Endometrial microvascular endothelial cells (primary cell): ENCODE results near the gene HMCN2. TPM values are rescaled to one million over a fixed set of nuclear protein-coding genes. Genes with fewer than 3 reads are reported as not detected.

Experiments
- in situ Hi-C: cut with HindIII; loops from 2 replicates; pipeline ENCODE4 v1.10.0; 2017; ENCODE audit warnings: low sequenced_read_pairs, low pct_unique_long_range_greater_than_20kb; ENCODE audit errors: inconsistent ontology term
- total RNA-seq: library from RNA; depleted of rRNA; stranded (reverse); fragments of >200 nt; gene quantifications from one replicate; pipeline ENCODE4 v1.2.3, GENCODE V29; 2015; ENCODE audit errors: inconsistent ontology term

Gene HMCN2
- not detected for total RNA-seq

DNA sequence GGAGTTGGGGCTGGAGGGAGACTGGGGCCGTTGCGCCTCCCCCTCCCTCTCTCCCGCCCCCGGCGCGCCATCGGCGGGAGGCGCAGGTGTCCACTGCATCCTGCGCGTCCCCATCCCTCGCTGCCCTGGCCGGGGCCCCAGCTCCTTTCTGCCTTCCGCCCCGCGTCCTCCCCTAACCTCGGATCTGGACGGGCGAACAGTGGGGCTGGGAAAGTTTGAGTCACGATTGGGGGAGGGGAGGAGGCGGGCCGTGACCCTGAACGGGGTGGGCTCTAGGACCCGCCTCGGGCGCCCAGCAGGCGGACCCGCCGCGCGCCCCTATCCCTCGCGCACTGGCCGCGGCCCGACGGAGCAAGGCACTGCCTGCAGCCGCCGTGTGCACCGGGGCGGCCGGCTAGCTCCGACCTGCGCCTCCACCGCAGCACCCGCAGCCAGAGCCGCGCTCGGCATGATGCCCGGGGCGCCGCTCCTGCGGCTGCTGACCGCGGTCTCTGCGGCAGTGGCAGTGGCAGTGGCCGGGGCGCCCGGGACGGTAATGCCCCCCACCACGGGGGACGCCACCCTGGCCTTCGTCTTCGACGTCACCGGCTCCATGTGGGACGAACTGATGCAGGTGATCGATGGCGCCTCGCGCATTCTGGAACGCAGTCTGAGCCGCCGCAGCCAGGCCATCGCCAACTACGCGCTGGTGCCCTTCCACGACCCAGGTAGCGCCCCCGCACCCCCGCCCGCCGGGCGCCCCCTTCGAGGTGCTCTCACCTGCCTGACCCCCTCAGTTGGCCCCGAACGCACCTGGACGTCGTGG, at the start of gene HMCN2:
Gene HMCN2, plus strand, starts transcription at position 330 of the 805 bp plus-strand sequence. Its CDS starts 119 bp downstream, at position 449.
- in situ Hi-C loops, result loop anchor here (25.0 kb wide), 1 partner anchor 153 kb away; no protein-coding TSS in a partner anchor

GRCh38 chr9:130217838-130218237, 47.7 kb upstream of the HMCN2 start:
- in situ Hi-C loops, result no loop called here

GRCh38 chr9:130219661-130220096, 45.9 kb upstream of the HMCN2 start:
- in situ Hi-C loops, result no loop called here

- in situ Hi-C loops, result no loop called here
Measured at GRCh38 chr9:130220352-130220751, 45.2 kb upstream of the HMCN2 start.

GRCh38 chr9:130222833-130223232, 42.7 kb upstream of the HMCN2 start:
- in situ Hi-C loops, result no loop called here

GRCh38 chr9:130225071-130225470, 40.5 kb upstream of the HMCN2 start:
- in situ Hi-C loops, result no loop called here

DNA sequence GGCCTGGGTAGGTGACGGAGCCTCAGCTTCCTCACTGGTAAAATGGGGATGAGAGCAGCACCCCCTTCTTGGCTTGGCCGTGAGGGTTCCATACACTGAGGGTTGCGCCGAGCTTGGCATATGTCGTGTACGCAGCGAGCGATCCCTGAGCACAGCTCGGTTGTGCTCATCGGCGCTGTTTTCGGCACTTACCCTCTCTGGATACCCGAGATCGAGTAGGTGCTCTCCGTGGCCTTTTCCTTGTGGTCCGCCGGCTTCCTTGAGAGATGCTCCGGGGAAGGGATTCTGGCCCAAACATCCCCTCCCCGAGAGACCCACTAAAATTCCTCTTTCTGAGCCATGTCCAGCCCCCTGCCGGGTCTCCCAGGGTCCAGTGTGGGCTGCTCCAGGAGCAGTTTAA, 40.0 kb upstream of the HMCN2 start:
- in situ Hi-C loops, result no loop called here

DNA sequence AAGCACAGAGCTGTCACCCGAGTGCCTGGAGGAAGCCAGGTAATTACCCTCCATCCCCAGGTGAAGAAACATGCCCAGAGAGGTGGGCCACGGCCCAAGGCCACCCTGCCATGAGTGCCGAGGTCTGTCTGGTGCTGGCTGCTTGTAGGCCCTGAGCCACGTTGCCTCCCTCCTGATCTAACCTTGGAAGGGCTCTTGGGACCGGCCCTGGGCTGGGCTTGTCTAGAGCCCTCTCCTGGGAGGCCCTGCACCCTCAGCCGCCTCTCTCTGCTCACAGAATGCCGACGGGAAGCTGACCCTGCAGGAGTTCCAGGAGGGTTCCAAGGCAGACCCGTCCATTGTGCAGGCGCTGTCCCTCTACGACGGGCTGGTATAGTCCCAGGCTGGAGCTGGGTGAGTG, 39.4 kb upstream of the HMCN2 start:
- in situ Hi-C loops, result no loop called here

DNA sequence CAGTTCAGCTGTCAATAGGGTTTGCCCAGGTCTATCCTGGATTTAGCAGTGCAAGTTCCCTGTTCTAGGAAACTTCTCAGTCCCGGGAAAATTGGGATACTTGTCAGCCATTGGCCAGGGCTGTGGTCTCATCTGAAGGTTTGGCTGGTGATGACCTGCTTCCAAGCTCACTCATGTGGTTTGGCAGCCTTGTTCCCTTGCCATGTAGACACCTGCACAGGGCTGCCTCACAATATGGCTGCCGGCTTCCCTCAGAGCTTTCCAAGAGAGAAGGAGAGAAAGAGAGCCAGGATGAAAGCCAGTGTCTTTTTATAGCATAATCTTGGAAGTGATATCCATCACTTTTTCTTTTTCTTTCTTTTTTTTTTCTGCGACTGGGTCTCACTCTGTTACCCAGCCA, 37.7 kb upstream of the HMCN2 start:
- in situ Hi-C loops, result no loop called here

- in situ Hi-C loops, result no loop called here
Measured at GRCh38 chr9:130229759-130230158, 35.8 kb upstream of the HMCN2 start.

GRCh38 chr9:130230631-130231030, 34.9 kb upstream of the HMCN2 start:
- in situ Hi-C loops, result no loop called here

DNA sequence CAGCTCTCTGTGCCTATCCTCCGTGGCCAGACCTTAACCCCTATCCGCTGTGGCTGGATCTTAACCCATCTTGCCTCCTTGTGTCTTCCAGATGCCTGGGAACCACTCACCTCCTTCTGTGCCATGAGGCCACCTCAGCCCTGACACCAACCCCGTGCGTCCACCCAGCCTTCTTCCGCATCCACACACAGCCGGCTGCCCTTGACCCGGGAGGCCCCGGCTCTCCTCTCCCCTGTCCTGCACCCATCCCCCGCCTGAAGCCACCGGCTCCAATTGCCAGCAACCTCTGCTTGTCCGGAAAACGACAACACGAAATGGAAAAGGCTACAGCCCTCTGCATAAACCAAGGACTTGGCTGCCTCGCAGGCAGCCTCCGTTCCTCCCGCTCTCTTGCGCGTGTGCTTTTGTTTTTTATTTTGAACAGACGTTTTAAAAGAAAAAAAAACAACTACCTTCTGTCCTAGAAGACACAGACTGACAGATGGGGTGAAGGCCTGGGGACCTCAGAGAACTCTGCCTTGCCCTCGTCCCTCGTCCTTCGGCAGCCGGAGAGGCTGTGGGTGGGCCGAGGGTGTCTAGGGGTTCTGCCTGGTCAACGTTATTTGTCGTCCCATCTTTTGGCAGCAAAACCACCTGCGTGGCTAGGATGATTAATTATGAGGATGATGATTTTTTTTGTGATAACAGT, 32.5 kb upstream of the HMCN2 start:
- in situ Hi-C loops, result no loop called here

- in situ Hi-C loops, result no loop called here
Measured at GRCh38 chr9:130233587-130233945, 32.0 kb upstream of the HMCN2 start.

DNA sequence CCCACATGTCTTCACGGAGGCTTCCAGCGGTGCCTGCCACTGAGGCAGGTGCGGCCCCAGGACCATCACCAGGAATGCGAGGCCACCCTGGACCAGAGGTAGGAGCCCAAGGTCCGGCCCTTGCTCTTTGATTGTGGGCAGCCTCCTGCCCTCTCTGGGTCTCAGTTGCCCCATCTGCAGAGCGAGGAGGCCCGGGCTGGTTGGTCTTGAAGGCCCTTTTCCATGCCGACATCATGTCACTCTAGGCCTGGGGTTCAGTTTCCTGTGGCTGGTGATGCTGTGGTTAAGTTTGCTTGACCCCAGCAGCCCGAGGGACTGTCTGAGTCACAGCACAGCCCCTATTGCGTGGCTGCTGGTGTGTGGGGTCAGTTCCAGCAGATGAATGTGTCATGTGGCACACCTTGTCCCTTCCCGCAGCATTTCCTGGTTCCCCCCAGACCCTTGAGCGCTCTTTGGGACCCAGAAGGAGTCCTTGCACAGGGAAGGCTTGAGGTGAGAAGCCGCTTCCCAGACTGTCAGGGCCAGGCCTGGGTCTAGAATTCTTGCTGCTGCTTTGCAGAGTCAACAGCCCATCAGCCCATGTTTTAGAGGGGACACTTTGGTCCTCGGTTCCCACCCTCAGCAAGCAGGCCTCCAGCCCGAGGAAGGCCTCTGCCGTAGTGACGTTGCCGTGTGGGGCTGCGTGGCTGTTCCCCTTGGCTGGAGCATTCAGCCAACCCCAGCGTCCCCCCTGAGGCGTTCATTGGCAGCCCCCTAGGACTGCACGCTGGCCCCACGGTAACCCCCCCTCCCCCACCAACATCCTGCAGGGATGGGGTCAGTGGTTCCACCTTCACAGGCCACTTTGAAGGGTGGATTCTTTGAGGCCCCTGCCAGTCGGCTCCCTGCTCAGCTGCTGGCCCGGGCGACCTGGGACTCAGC, 31.0 kb upstream of the HMCN2 start:
- in situ Hi-C loops, result no loop called here

- in situ Hi-C loops, result no loop called here
Measured at GRCh38 chr9:130235558-130236435, 29.8 kb upstream of the HMCN2 start.

- in situ Hi-C loops, result no loop called here
Measured at GRCh38 chr9:130236436-130236985, 29.0 kb upstream of the HMCN2 start.

- in situ Hi-C loops, result no loop called here
Measured at GRCh38 chr9:130237076-130237475, 28.5 kb upstream of the HMCN2 start.
